ENCODE data around the gene LRCH3.

Gene LRCH3

DNA sequence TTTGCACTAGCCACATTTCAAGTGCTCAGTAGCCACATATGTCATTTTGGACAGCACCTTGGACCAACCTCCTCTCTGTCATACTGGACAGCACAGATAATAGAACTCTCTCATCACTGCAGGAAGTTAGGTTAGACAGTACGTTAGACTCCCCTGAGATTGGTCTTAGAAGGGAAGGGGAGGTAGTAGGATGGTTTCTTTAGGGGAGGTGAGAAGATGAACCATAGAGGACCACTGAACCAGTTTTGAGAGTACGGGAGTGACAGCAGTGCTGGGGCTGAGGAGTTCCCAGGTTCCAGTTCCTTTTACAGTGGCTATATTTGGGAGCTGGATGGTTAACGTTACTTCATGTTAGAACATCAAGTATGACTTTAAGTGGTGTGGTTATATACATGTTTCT is 7.8 kb downstream of the LRCH3 start:
- no peak overlapping the region for H3K4me3 ChIP-seq (ENCODE audit: low read depth, low read length)
- in situ Hi-C loops (cut with HindIII; ENCODE audit: low sequenced_read_pairs), result no loop called here
- TF ChIP-seq, protein P1, sequence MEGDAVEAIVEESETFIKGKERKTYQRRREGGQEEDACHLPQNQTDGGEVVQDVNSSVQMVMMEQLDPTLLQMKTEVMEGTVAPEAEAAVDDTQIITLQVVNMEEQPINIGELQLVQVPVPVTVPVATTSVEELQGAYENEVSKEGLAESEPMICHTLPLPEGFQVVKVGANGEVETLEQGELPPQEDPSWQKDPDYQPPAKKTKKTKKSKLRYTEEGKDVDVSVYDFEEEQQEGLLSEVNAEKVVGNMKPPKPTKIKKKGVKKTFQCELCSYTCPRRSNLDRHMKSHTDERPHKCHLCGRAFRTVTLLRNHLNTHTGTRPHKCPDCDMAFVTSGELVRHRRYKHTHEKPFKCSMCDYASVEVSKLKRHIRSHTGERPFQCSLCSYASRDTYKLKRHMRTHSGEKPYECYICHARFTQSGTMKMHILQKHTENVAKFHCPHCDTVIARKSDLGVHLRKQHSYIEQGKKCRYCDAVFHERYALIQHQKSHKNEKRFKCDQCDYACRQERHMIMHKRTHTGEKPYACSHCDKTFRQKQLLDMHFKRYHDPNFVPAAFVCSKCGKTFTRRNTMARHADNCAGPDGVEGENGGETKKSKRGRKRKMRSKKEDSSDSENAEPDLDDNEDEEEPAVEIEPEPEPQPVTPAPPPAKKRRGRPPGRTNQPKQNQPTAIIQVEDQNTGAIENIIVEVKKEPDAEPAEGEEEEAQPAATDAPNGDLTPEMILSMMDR (IDR thresholded peaks at IDR 0.05; ENCODE audit: low read depth, low read length), result no peak
- DNase-seq (ENCODE audit: low read depth, low spot score), result no peak

- no peak overlapping the region for H3K4me3 ChIP-seq (ENCODE audit: low read depth, low read length)
- TF ChIP-seq, protein P1 (IDR thresholded peaks at IDR 0.05; ENCODE audit: low read depth, low read length), result no peak
- DNase-seq (ENCODE audit: low read depth, low spot score), result no peak
- in situ Hi-C loops (cut with HindIII; ENCODE audit: low sequenced_read_pairs), result no loop called here
Observed at GRCh38 chr3:197800379-197800778, 9.3 kb downstream of the LRCH3 start.

DNA sequence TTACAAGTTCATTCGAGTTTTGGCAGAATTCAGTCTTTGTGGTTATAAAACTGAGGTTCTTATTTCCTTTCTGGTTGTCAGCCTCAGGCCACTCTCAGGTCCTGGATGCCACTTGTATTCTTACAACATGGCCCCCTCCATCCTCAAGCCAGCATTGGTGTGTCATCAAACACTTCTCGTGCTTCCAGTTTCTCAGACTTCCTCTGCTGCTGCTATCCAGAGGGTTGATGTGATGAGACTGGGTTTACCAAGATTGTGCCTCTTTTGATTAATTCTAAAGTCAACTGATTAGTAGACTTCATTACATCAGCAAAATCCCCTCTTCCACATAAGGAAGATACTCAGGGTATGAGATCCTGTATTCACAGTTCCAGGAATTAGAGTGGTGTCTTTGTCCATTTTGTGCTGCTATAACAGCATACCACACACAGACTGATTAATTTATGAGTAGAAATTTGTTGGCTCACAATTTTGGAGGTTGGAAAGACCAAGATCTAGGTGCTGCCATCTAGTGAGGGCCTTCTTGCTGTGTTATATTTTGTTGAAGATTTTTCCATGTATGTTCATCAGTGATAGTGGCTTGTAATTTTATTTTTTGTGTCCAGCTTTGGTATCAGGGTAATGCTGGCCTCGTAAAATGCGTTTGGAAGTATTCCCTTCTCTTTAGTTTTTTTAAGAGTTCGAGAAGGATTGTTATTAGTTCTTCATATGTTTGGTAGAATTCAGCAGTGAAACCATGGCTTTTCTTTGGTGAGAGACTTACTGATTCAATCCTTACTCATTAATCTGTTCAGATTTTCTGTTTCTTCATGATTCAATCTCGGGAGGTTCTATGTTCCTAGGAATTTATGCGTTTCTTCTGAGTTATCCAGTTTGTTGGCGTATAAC is 11.1 kb downstream of the LRCH3 start:
- in situ Hi-C loops (cut with HindIII; ENCODE audit: low sequenced_read_pairs), result no loop called here
- TF ChIP-seq, protein P1 (IDR thresholded peaks at IDR 0.05; ENCODE audit: low read depth, low read length), result peak; percentile 46
- DNase-seq (ENCODE audit: low read depth, low spot score), result no peak
- no peak overlapping the region for H3K4me3 ChIP-seq (ENCODE audit: low read depth, low read length)

DNA sequence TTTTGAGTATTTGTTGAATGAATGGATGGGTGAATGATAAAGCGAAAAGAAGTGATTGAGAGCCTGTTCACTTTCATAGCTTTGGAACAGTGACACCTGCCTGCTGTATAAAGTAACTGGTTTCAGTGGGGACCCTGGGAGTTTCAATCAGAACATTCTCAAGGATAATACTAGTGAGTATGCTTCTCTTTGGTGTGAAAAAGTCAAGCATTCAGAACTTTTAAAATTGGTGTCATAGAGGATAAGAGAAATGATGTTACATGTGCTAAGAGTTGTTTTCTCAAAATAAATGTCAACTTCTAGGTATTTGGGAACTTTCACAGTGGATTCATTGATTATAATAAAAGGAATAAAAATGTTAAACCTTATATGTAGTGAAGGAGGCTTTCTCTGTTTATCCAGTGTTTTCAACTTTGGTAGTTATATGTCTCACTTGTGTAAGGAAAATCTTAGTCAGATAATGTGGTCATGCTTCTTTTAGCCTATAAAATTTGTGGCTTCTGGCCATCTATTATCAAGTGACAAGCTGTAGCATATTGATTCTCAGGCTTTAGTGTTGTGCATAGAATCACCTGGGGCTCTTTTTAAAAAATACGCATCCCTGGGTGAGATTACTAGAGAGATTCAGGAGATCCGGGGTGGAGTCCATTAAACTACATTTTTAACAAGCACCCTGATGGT is 11.9 kb downstream of the LRCH3 start:
- DNase-seq (ENCODE audit: low read depth, low spot score), result no peak
- in situ Hi-C loops (cut with HindIII; ENCODE audit: low sequenced_read_pairs), result no loop called here
- TF ChIP-seq, protein P1 (IDR thresholded peaks at IDR 0.05; ENCODE audit: low read depth, low read length), result peak; percentile 35
- no peak overlapping the region for H3K4me3 ChIP-seq (ENCODE audit: low read depth, low read length)

- TF ChIP-seq, protein P1 (IDR thresholded peaks at IDR 0.05; ENCODE audit: low read depth, low read length), result no peak
- H3K4me3 ChIP-seq (ENCODE audit: low read depth, low read length), result no peak overlapping the region
- in situ Hi-C loops (cut with HindIII; ENCODE audit: low sequenced_read_pairs), result no loop called here
- no peak for DNase-seq (ENCODE audit: low read depth, low spot score)
Observed at GRCh38 chr3:197804511-197804910, 13.5 kb downstream of the LRCH3 start.

DNA sequence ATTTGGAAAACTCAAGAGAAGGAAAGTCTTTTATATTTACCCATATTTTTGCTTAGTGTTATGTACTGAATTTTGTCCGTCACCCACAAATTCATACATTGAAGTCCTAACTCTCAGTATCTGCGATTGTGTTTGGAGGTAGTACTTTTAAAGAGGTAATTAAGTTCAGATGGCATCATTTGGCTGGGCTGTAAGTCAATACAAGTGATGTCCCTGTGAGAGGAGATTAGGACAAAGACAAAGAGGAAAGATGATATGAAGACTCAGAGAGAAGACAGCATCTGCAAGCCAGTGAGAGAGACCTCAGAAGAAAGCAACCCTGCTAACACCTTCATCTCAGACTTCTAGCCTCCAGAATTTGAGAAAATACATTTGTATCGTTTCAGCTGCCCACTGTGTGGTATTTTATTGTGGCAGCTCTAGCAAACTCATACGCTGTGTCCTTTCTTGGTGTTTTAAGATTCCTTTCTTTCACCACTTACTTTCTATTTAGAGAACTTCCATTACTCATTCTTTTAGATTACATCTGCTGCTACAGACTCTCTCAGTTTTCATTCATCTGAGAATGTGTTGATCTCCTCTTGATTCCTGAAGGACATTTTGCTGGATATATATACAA is 17.0 kb downstream of the LRCH3 start:
- no peak overlapping the region for H3K4me3 ChIP-seq (ENCODE audit: low read depth, low read length)
- TF ChIP-seq, protein P1 (IDR thresholded peaks at IDR 0.05; ENCODE audit: low read depth, low read length), result no peak
- in situ Hi-C loops (cut with HindIII; ENCODE audit: low sequenced_read_pairs), result no loop called here
- DNase-seq (ENCODE audit: low read depth, low spot score), result peak; percentile 32
